DOHH2 (cell line): Measurements from ENCODE around the gene KRTAP5-3.

Source experiments
- H3F3A ChIP-seq: fragments of 200-600 bp; sonication (generic), shearing (Covaris generic); 2 replicates; pipeline ENCODE4 v1.6.0; 2016; ENCODE audit warnings: antibody characterized with exemption, mild to moderate bottlenecking; ENCODE audit not compliant: control insufficient read depth, insufficient read depth
- H3K27ac ChIP-seq: fragments of 200-600 bp; sonication (generic); 2 replicates; pipeline ENCODE4 v1.5.1; 2014; ENCODE audit warnings: low read depth, mild to moderate bottlenecking, low read length, moderate library complexity
- H3K27me3 ChIP-seq: fragments of 200-600 bp; sonication (generic); 2 replicates; pipeline ENCODE4 v1.6.1; 2014; ENCODE audit warnings: mild to moderate bottlenecking, low read length, mixed read lengths; ENCODE audit not compliant: control insufficient read depth
- H3K36me3 ChIP-seq: fragments of 200-600 bp; sonication (generic); 2 replicates; pipeline ENCODE4 v1.6.1; 2014; ENCODE audit warnings: mild to moderate bottlenecking, low read length, moderate library complexity, mixed read lengths; ENCODE audit not compliant: control insufficient read depth
- H3K4me1 ChIP-seq: fragments of 200-600 bp; sonication (generic); 2 replicates; pipeline ENCODE4 v1.6.1; 2014; ENCODE audit warnings: mild to moderate bottlenecking, low read length, mixed read lengths; ENCODE audit not compliant: control insufficient read depth
- H3K4me2 ChIP-seq: fragments of 200-600 bp; sonication (generic); 2 replicates; pipeline ENCODE4 v1.6.0; 2014; ENCODE audit warnings: mild to moderate bottlenecking, low read length, moderate library complexity
- H3K4me3 ChIP-seq: fragments of 200-600 bp; sonication (generic); 2 replicates; pipeline ENCODE4 v1.5.1; 2014; ENCODE audit warnings: mild to moderate bottlenecking, low read length, mixed read lengths
- H3K79me2 ChIP-seq: fragments of 200-600 bp; sonication (generic); 2 replicates; pipeline ENCODE4 v1.6.1; 2014; ENCODE audit warnings: mild to moderate bottlenecking, low read length, mixed read lengths; ENCODE audit not compliant: control insufficient read depth
- H3K9me2 ChIP-seq: fragments of 200-600 bp; sonication (generic); replicated peaks from 2 replicates; pipeline ENCODE4 v1.6.1; 2014; ENCODE audit warnings: mild to moderate bottlenecking, low read length, mixed read lengths; ENCODE audit not compliant: control insufficient read depth
- H3K9me3 ChIP-seq: fragments of 200-600 bp; sonication (generic); 2 replicates; pipeline ENCODE4 v1.6.1; 2014; ENCODE audit warnings: antibody characterized with exemption, low read length, mixed read lengths; ENCODE audit not compliant: control insufficient read depth, insufficient read depth
- H4K20me1 ChIP-seq: fragments of 200-600 bp; sonication (generic); 2 replicates; pipeline ENCODE4 v1.6.0; 2014; ENCODE audit warnings: low read depth, mild to moderate bottlenecking, antibody characterized with exemption, low read length, moderate library complexity; ENCODE audit not compliant: control insufficient read depth, insufficient read depth
- EZH2phosphoT487 ChIP-seq: fragments of 200-600 bp; sonication (generic); IDR thresholded peaks from 2 replicates; pipeline ENCODE4 v1.6.1; 2017; ENCODE audit warnings: borderline replicate concordance, mild to moderate bottlenecking, antibody characterized with exemption, low read length, moderate library complexity, mixed read lengths
- TF ChIP-seq, protein P1 (sequence below): fragments of 200-600 bp; sonication (generic); IDR thresholded peaks from one replicate; pipeline ENCODE4 v1.5.1; 2014; ENCODE audit warnings: antibody characterized with exemption, mild to moderate bottlenecking, low read depth, low read length; ENCODE audit not compliant: poor library complexity, severe bottlenecking

Gene KRTAP5-3

DNA sequence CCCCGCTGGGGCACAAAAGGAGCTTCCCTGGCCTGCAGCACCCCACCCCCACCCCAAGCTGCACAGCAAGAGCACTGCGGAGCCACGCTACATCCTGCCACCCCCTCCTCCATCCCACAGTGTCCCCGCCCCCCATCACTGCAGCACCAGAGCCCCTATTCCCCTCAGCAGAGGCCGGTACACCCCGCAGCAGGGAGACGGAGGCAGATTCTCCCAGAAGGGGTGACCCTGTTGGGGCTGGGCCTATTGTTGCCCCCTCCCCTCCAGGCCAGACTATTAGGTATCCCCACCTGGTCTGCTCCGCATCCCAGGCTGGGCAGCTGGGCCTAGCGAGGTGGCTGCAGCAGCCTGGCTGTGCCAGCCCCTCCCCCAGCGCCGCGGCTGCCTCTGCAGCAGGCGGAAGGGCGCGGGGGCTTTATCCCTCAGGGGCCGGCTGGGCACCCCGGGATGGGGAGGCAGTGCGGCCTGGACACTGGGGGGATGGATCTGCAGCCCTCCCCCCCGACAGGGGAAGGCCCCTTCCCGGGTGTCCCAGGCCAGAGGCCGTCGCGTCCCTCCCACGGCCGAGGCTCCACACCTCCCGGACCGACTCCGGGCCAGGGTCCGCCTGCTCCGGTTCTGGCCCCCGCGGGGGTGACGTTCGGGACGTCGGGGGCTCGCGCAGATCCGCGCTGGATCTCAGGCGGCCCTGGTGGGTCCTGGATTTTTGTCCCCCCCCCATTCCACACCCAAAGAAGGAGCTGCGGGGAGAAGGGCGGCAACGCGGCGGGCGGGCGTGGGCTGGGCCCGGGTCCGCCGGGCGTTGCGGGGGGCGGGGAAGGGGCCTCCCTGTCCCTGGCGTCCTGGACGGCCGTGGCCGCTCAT is 37.1 kb downstream of the KRTAP5-3 start:
- Histone ChIP-seq H3K4me1 (peaks cover 28% of the 10 kb centered on the region), H3K36me3 (no peaks in the 10 kb centered on the region), H3F3A (no peaks in the 10 kb centered on the region), H3K9me2 (no peaks in the 10 kb centered on the region), H4K20me1 (no peaks in the 10 kb centered on the region), H3K27me3 (peaks cover 46% of the 10 kb centered on the region), H3K79me2 (no peaks in the 10 kb centered on the region), H3K9me3 (no peaks in the 10 kb centered on the region), H3K4me3 (no peak overlapping the region), H3K27ac (no peak overlapping the region), H3K4me2 (no peak overlapping the region)
- no peak for TF ChIP-seq EZH2phosphoT487
- TF ChIP-seq, protein P1, sequence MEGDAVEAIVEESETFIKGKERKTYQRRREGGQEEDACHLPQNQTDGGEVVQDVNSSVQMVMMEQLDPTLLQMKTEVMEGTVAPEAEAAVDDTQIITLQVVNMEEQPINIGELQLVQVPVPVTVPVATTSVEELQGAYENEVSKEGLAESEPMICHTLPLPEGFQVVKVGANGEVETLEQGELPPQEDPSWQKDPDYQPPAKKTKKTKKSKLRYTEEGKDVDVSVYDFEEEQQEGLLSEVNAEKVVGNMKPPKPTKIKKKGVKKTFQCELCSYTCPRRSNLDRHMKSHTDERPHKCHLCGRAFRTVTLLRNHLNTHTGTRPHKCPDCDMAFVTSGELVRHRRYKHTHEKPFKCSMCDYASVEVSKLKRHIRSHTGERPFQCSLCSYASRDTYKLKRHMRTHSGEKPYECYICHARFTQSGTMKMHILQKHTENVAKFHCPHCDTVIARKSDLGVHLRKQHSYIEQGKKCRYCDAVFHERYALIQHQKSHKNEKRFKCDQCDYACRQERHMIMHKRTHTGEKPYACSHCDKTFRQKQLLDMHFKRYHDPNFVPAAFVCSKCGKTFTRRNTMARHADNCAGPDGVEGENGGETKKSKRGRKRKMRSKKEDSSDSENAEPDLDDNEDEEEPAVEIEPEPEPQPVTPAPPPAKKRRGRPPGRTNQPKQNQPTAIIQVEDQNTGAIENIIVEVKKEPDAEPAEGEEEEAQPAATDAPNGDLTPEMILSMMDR, result no peak

DNA sequence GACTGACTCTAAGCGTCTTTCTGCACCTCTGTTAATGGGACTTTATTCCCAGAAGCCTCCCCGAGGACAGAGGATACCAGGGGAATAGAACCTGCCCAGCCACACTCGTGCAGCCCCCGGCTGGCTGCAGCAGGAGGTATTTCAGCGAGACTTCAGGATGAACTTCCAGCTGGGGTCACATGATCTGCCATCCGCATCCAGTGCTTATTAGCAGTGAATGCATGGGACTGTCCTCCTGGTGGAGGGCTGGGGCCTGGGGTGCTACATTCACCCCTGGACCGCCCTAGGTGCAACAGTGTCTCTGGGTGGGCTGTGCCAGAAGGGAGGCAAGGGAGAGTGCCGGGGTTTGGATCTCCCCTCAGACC is 37.8 kb downstream of the KRTAP5-3 start:
- Histone ChIP-seq H3K9me2 (no peaks in the 10 kb centered on the region), H3K9me3 (no peaks in the 10 kb centered on the region), H3K36me3 (no peaks in the 10 kb centered on the region), H3K4me1 (peaks cover 28% of the 10 kb centered on the region), H3F3A (no peaks in the 10 kb centered on the region), H3K4me3 (no peak overlapping the region), H3K4me2 (no peak overlapping the region), H3K79me2 (no peaks in the 10 kb centered on the region), H3K27me3 (peaks cover 46% of the 10 kb centered on the region), H3K27ac (no peak overlapping the region), H4K20me1 (no peaks in the 10 kb centered on the region)
- TF ChIP-seq, protein P1, result no peak

DNA sequence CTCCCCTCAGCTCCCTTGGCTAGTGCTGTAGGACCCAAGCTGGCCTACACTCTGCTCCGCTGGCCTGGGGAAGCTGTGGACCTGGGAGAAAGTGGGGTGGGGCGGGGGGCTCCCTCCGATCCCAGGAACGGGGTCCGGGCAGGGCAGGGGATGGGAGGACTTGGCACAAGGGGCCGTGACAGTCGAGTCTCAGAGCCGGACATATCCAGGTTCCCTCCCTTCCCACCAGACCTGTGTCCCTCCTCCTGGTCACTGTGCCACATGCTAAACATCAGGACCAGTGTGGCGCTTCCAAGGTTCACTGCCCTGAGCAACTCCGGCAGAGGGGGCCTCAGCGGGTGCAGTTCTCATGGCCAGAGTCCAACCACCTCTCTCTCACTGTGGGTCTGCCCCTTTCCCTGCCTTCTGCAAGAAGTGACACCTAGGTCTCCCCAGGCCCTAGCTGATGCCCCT is 38.2 kb downstream of the KRTAP5-3 start:
- Histone ChIP-seq H3K36me3 (no peaks in the 10 kb centered on the region), H4K20me1 (no peaks in the 10 kb centered on the region), H3K4me3 (no peak overlapping the region), H3K4me1 (peaks cover 28% of the 10 kb centered on the region), H3F3A (no peaks in the 10 kb centered on the region), H3K79me2 (no peaks in the 10 kb centered on the region), H3K9me2 (no peaks in the 10 kb centered on the region), H3K4me2 (no peak overlapping the region), H3K27me3 (peaks cover 45% of the 10 kb centered on the region), H3K27ac (no peak overlapping the region), H3K9me3 (no peaks in the 10 kb centered on the region)
- TF ChIP-seq, protein P1, result no peak
- no peak for TF ChIP-seq EZH2phosphoT487
